B cell (primary cell): Measurements from ENCODE around the gene TMPRSS13. TPM values are rescaled to one million over a fixed set of nuclear protein-coding genes. Genes with fewer than 3 reads are reported as not detected.

Experiments used
- ATAC-seq: fragments of 200-7000 bp; cut with Tn5 transposase; one replicate; pipeline ENCODE4 v1.10.0; 2021; ENCODE audit warnings: low read depth, mild to moderate bottlenecking, moderate number of reproducible peaks, moderate library complexity
- CTCF ChIA-PET: fragments of 350-600 bp; sonication (Branson Sonifier 250); formaldehyde crosslinking; loops from one replicate; lab custom pipeline; 2021; ENCODE audit warnings: antibody characterized with exemption, inconsistent platforms; lab: Charles Lee
- POLR2A ChIA-PET: fragments of 350-600 bp; sonication (Branson Sonifier 250); formaldehyde crosslinking; loops from one replicate; lab custom pipeline; 2021; ENCODE audit warnings: antibody characterized with exemption; lab: Charles Lee
- DNase-seq: peaks from one replicate; pipeline ENCODE4 v3.0.0; 2013
- H2AFZ ChIP-seq: 2 replicates; pipeline ENCODE4 v1.6.1; 2012; ENCODE audit warnings: mild to moderate bottlenecking, low read depth, low read length; ENCODE audit not compliant: insufficient read depth, poor library complexity, severe bottlenecking
- H3K27ac ChIP-seq, 2 donors: 1 replicate in 1 of 2; 2 replicates in 1 of 2; pipeline ENCODE4 v1.5.1; 2012 to 2013; ENCODE audit warnings: low read length in 2 of 2, mild to moderate bottlenecking in 2 of 2, moderate library complexity in 1 of 2
- H3K27me3 ChIP-seq, 4 experiments: fragments of 200-600 bp in 1 of 4; sonication (generic) in 1 of 4; replicated peaks in 1 of 4; 1 replicate in 2 of 4; 2 replicates in 2 of 4; pipeline versions ENCODE4 v1.6.1 to v1.7.0; 2013 to 2016; ENCODE audit warnings: low read length in 3 of 4, mild to moderate bottlenecking in 2 of 4, mixed read lengths in 1 of 4, moderate library complexity in 1 of 4; ENCODE audit not compliant: insufficient read depth in 4 of 4, control insufficient read depth in 3 of 4; ENCODE audit errors: control extremely low read depth in 1 of 4
- H3K36me3 ChIP-seq, 2 experiments: replicated peaks in 1 of 2; 1 replicate in 1 of 2; 2 replicates in 1 of 2; pipeline versions ENCODE4 v1.6.1 to v1.7.1; 2013; ENCODE audit warnings: low read length in 1 of 2; ENCODE audit not compliant: insufficient read depth in 2 of 2, control insufficient read depth in 1 of 2; ENCODE audit errors: control extremely low read depth in 1 of 2, extremely low read depth in 1 of 2
- H3K4me1 ChIP-seq, 2 donors: fragments of 200-600 bp in 1 of 2; sonication (generic) in 1 of 2; 1 replicate in 1 of 2; 2 replicates in 1 of 2; pipeline versions ENCODE4 v1.5.1 to v1.6.1; 2013 to 2017; ENCODE audit warnings: low read length in 2 of 2; ENCODE audit not compliant: control insufficient read depth in 2 of 2, insufficient read depth in 2 of 2
- H3K4me2 ChIP-seq: replicated peaks from 2 replicates; pipeline ENCODE3; 2012; ENCODE audit warnings: mild to moderate bottlenecking, low read depth, low read length; ENCODE audit not compliant: poor library complexity, severe bottlenecking
- H3K4me3 ChIP-seq, 5 experiments: fragments of 200-600 bp in 1 of 5; sonication (generic) in 1 of 5; 1 replicate in 3 of 5; 2 replicates in 2 of 5; pipeline versions ENCODE4 v1.5.1 to v1.7.0; 2011 to 2016; ENCODE audit warnings: low read length in 4 of 5, mild to moderate bottlenecking in 4 of 5, low read depth in 2 of 5, control low read depth in 1 of 5, moderate library complexity in 1 of 5; ENCODE audit not compliant: insufficient read depth in 1 of 5; ENCODE audit errors: control extremely low read depth in 1 of 5, extremely low read depth in 1 of 5
- H3K79me2 ChIP-seq: fragments of 200-600 bp; sonication (generic); one replicate; pipeline ENCODE4 v1.6.0; 2016; ENCODE audit warnings: low read length; ENCODE audit not compliant: control insufficient read depth, insufficient read depth
- H3K9ac ChIP-seq: fragments of 200-600 bp; sonication (generic); 2 replicates; pipeline ENCODE4 v1.6.1; 2017; ENCODE audit warnings: mild to moderate bottlenecking, low read length, moderate library complexity
- H3K9me3 ChIP-seq, 3 donors: one replicate each; pipeline versions ENCODE4 v1.6.1 to v1.7.1; 2013; ENCODE audit warnings: low read length in 2 of 3; ENCODE audit not compliant: control insufficient read depth in 2 of 3, insufficient read depth in 1 of 3; ENCODE audit errors: control extremely low read depth in 1 of 3
- H4K20me1 ChIP-seq: 2 replicates; pipeline ENCODE4 v1.6.0; 2012; ENCODE audit warnings: mild to moderate bottlenecking, low read length; ENCODE audit not compliant: insufficient read depth, control insufficient read depth, poor library complexity, severe bottlenecking
- H3K27ac Mint-ChIP-seq: one replicate; pipeline ENCODE4 v1.8.0; 2021; ENCODE audit warnings: mixed read lengths
- H3K27me3 Mint-ChIP-seq: one replicate; pipeline ENCODE4 v1.8.0; 2021; ENCODE audit warnings: mixed read lengths
- H3K4me1 Mint-ChIP-seq: one replicate; pipeline ENCODE4 v1.8.0; 2021; ENCODE audit warnings: mixed read lengths
- H3K4me3 Mint-ChIP-seq: one replicate; pipeline ENCODE4 v1.8.0; 2021; ENCODE audit warnings: mixed read lengths
- H3K9me3 Mint-ChIP-seq: one replicate; pipeline ENCODE4 v1.8.0; 2022; ENCODE audit warnings: mixed read lengths; ENCODE audit not compliant: insufficient read depth
- EZH2 ChIP-seq: IDR thresholded peaks from 2 replicates; pipeline ENCODE4 v1.6.1; 2012; ENCODE audit warnings: borderline replicate concordance, low read depth, mild to moderate bottlenecking, moderate library complexity, low read length; ENCODE audit not compliant: insufficient read depth, poor library complexity, severe bottlenecking
- WGBS: methylation state at CpG from one replicate; pipeline ENCODE4 v1.1.5; 2013; ENCODE audit warnings: missing lambda C conversion rate; ENCODE audit not compliant: insufficient coverage; 5-methylcytosine and 5-hydroxymethylcytosine counted together
- intact Hi-C: fragments of 100-400 bp; cut with micrococcal nuclease; formaldehyde crosslinking; loops from one replicate; pipeline ENCODE4 v1.10.0; 2022
- polyA plus RNA-seq: library from polyadenylated mRNA; depleted of rRNA; stranded (reverse); fragments of >200 nt; gene quantifications from 2 replicates; pipeline ENCODE4 v1.2.3, GENCODE V29; 2012
- total RNA-seq, 2 donors: library from RNA; stranded (reverse); fragments of 120-200 nt in 1 of 2; gene quantifications; 1 replicate in 1 of 2; 2 replicates in 1 of 2; pipeline versions ENCODE4 v1.2.3 to v1.2.4, GENCODE V29; 2013 to 2022
- TF ChIP-seq, protein P1 (sequence below): fragments of 200-600 bp; IDR thresholded peaks from one replicate; pipeline ENCODE4 v1.8.0; 2022; ENCODE audit warnings: antibody characterized with exemption, mild to moderate bottlenecking

TMPRSS13 gene
- total and polyA plus RNA-seq, 2 donors (not counting 1 experiment from before 2014, with no cell fraction given): 2.4 to 8.0 TPM

DNA sequence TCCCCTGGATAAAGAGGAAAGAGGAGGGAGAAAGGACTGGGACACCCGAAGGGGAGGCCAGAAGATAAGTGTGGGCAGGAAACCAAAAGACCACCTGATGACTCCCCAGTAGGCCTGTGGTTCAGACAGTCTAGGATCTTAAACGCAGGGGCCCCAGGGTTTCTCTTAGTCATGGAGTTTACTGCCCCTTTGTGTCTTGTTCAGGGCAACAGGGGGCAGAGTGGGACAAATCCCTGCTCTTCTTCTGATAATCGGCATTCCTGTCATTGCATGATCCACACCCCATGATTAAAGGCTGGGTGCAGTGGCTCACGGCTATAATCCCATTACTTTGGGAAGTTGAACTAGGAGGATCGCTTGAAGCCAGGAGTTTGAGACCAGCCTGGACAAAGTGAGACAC is 4.7 kb upstream of the TMPRSS13 start:
- no peak overlapping the region for H2AFZ ChIP-seq
- Mint-ChIP-seq H3K9me3 (no peaks in the 10 kb centered on the region), H3K4me3 (no peak overlapping the region), H3K27me3 (no peaks in the 10 kb centered on the region), H3K4me1 (peaks cover 16% of the 10 kb centered on the region), H3K27ac (no peak overlapping the region)
- DNase-seq (no peak), ATAC-seq (no peak)
- H3K27me3 ChIP-seq: no peaks in the 10 kb centered on the region
- ChIA-PET POLR2A (no interaction called here), CTCF (interaction anchor here (2.7 to 6.0 kb wide), 2 partner anchors 12 to 119 kb away, joined by 14 to 45 read pairs; no protein-coding TSS in a partner anchor)
- H3K27ac ChIP-seq: no peak overlapping the region
- peaks cover 11 to 20% of the 10 kb centered on the region in 2 donors for H3K4me1 ChIP-seq
- H3K9ac ChIP-seq: no peak overlapping the region
- intact Hi-C loops: no loop called here
- H3K4me2 ChIP-seq: no peak overlapping the region
- H3K9me3 ChIP-seq: no peaks in the 10 kb centered on the region
- 50% methylated on average over 3 of the region's 5 CpGs for WGBS
- TF ChIP-seq, protein P1, sequence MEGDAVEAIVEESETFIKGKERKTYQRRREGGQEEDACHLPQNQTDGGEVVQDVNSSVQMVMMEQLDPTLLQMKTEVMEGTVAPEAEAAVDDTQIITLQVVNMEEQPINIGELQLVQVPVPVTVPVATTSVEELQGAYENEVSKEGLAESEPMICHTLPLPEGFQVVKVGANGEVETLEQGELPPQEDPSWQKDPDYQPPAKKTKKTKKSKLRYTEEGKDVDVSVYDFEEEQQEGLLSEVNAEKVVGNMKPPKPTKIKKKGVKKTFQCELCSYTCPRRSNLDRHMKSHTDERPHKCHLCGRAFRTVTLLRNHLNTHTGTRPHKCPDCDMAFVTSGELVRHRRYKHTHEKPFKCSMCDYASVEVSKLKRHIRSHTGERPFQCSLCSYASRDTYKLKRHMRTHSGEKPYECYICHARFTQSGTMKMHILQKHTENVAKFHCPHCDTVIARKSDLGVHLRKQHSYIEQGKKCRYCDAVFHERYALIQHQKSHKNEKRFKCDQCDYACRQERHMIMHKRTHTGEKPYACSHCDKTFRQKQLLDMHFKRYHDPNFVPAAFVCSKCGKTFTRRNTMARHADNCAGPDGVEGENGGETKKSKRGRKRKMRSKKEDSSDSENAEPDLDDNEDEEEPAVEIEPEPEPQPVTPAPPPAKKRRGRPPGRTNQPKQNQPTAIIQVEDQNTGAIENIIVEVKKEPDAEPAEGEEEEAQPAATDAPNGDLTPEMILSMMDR: no peak
- TF ChIP-seq EZH2: no peak
- H3K79me2 ChIP-seq: no peaks in the 10 kb centered on the region
- H3K36me3 ChIP-seq: no peaks in the 10 kb centered on the region
- no peaks in the 10 kb centered on the region for H4K20me1 ChIP-seq
- H3K4me3 ChIP-seq: no peak overlapping the region

DNA sequence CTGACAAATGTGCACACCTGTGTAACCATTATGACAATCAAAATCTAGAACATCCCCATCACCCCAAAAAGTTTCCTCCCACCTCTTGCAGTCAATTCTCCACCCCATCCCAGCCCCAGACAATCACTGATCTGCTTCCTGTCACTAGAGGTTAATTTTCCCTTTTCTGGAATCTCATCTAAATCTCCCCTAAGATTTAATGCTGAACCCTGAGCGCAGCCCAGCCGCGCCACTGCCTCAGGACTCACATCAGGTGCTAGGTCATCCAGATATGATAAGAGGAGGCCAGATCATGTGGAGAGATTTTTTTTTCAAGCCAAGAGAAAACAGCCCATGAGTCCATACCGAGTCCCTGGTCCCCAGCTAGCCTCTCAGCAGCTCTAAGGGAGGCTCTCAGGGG is 4.3 kb upstream of the TMPRSS13 start:
- WGBS: 90% methylated on average over 3 of the region's 4 CpGs
- H3K36me3 ChIP-seq: no peaks in the 10 kb centered on the region

More for the DNA sequence above, 4.3 kb upstream of the TMPRSS13 start:
- Mint-ChIP-seq H3K27ac (no peak overlapping the region), H3K4me1 (peaks cover 16% of the 10 kb centered on the region), H3K4me3 (no peak overlapping the region), H3K27me3 (peaks cover under 1% of the 10 kb centered on the region), H3K9me3 (no peaks in the 10 kb centered on the region)
- Histone ChIP-seq H3K27me3 (no peaks in the 10 kb centered on the region), H3K4me3 (no peak overlapping the region), H3K9ac (no peak overlapping the region), H3K79me2 (no peaks in the 10 kb centered on the region), H3K9me3 (no peaks in the 10 kb centered on the region), H3K4me1 (peaks cover 11 to 20% of the 10 kb centered on the region in 2 donors), H3K27ac (no peak overlapping the region), H2AFZ (no peak overlapping the region), H3K4me2 (no peak overlapping the region), H4K20me1 (no peaks in the 10 kb centered on the region)
- ChIA-PET POLR2A (no interaction called here), CTCF (interaction anchor here (2.7 to 6.0 kb wide), 2 partner anchors 13 to 120 kb away, joined by 14 to 45 read pairs; no protein-coding TSS in a partner anchor)
- ATAC-seq (no peak), DNase-seq (no peak)
- TF ChIP-seq, protein P1: no peak
- no peak for TF ChIP-seq EZH2
- intact Hi-C loops: no loop called here
